ENCODE measurements around the gene TREH.

TREH gene

DNA sequence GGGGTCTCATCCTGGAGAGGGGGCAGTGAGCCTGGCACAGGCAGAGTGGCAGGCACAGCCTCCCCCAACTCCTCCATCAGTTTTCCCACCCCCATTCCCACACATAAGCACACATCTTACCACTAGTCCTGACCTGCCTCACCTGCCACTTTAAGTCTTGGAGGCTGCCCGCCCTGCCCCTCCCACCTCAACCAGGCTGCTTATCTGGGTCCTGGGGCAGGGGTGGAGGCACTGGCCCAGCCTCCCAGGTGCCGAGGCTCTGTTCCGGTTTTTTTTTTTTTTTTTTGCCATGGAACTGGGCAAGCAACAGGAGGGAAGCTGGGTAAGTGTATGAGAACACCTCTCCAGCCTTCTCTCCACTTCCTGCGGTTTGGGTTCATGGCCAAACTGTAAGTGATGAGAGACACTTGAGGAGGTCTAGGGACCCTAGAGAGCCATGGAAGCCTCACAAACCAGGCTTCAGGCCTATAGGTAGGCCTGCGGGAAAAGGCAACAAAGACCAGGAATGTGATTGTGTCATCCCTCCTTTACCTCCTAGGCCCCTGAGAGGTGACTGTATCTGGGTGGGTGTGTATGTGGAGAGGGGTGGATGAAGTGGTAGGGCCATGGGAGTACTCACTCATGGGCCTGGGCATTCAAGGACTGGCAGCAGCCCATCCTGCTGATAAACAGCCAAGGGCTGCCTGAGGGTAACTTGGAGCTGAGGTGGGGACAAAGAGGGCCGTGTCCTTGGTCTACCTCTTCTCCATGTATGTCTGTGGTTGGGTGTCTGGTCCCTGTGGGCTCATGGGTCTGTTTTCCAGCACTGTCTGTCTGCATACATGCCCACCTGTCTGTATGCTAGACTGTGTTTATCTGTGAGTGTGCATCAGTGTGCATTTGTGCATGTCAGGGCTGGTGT, 49.4 kb downstream of the TREH start:
- DNase-seq (ENCODE audit: low spot score) = no peak

DNA sequence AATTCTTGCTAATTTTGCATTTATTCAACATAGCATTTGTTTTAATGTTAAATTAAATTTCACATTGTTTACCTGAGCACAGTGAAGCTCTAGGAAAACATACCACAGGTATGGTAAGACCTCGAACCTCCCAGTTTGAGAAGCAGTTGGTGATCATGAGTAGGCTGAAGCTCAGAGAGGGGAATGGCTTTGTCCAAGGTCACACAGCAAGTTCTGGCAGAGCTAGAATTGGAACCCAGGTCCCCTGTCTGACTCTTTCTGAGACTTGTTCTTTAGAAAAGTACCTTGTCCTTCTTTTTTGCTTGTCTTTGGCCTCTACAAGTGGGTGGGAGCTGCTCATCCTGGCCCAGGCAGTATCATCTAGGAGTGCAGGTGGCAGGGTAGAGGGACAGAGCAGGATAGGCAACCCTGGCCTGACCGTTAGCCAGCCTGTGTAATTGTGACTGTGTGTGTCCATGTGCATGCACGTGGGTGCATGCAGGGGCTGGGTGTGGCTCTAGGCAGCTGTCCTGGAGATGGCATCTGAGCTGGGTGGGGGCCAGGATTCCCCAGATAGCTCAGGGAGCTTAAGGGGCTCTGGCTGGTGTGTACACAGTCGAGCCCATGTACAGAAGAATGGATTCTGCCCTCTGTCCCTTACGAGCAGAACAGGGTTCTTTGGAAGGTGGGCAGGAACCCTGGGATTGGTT, 50.4 kb downstream of the TREH start:
- DNase-seq (ENCODE audit: low spot score) = no peak

DNA sequence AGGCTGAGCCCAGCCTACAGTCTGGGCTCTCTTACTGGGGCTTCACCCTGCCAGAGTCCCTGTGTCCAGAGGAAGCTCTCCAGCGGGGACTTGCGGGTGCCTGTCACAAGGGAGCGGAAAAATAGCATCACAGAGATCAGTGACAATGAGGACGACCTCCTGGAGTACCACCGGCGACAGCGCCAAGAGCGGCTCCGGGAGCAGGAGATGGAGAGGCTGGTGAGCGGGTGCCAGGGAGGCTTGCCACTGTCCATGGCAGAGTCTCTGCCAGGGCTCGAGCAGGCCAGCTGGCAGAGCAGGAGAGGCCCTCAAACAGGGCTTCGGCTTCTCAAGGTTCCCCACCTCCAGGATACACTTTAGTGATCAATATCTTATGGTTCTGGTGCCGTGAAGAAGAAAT, 51.0 kb downstream of the TREH start:
- no peak for DNase-seq (ENCODE audit: low spot score)

DNA sequence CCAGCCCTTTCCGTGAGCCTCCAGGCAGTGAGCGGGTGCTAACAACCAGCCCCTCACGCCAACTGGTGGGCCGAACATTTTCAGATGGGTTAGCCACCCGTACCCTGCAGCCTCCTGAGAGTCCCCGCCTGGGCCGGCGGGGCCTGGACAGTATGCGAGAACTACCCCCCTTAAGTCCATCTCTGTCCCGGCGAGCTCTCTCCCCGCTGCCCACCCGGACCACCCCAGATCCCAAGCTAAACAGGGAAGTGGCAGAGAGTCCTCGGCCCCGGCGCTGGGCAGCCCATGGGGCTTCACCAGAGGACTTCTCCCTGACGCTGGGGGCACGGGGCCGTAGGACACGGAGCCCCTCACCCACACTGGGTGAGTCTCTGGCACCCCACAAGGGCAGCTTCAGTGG, 51.4 kb downstream of the TREH start:
- no peak for DNase-seq (ENCODE audit: low spot score)

DNA sequence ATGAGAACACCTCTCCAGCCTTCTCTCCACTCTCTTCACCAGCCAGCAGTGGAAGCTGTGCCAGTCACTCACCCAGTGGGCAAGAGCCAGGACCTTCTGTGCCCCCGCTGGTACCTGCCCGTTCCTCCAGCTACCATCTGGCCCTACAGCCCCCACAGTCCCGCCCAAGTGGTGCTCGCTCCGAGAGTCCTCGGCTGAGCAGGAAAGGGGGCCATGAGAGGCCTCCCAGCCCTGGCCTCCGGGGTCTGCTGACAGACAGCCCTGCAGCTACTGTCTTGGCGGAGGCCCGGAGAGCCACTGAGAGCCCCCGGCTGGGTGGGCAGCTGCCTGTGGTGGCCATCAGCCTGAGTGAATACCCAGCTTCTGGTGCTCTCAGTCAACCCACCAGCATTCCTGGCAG, 51.9 kb downstream of the TREH start:
- DNase-seq (ENCODE audit: low spot score) = no peak

DNA sequence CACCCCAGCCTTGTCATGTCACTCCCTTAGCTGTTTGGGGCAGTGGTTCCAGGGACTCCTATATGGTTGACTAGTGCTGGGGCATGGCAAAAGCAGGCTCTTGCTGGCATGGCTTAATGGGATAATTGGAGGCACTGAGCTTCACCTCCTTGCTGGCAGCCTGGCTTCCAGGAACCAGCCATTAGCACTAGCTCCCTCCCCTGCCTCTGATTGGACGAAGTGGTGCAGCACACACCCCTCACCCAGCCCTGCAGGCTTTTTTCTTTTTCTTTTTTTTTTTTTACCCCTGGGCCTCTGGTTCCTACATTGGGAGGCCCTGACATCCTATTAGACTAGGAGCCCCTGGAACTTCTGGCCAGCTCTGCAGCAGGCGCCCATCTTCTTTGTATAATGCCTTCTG, 53.5 kb downstream of the TREH start:
- no peak for DNase-seq (ENCODE audit: low spot score)

DNA sequence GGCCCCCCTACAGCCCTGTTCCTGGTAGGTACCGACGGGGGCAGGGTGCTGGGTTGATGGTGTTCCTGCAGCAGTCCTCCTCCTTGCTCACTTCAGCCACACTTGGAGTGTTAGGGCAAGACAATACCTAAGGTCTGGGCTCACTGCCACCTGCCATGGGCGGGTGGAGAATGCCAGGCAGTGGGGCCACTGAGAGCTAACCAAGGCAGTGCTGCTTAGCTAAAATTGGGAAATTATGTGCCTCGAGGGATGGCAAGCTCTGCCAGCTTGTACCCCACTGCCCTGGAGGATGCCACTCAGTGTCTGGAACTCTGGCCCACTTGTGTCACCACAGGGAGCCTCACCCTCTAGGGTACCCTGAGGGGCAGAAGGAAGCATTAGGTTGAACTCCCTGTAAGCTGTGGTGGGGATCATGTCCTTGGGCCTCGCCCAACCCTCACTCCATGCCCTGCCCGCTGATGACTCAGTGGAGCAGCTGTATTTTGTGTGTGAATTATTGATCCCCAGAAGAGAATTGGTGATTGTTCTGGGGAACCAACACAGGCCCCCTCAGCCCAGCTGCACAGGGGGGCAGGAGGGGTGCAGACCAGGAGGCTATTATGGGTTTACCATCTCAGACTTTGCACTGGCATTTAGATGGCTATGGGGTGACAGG, 54.3 kb downstream of the TREH start:
- DNase-seq (ENCODE audit: low spot score) = no peak

DNA sequence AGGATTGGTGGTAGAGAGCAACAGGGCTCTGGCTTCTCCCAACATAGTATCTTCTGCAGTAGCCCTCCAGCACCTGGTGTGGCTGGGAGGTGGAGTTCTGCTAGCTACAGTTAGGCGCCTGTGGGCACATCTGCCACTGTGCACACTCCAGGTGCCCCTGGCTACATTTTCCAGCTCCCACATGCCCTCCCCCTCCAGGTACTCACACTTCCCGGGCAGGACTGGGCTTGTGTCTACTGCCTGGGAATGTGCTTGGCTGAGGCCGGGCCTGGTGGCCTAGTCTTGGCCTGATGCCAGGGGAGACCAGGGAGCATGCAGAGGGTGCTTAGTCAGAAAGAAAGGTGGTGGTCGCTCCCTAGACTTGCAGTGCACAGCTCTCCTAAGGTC, 56.2 kb downstream of the TREH start:
- no peak for DNase-seq (ENCODE audit: low spot score)

DNA sequence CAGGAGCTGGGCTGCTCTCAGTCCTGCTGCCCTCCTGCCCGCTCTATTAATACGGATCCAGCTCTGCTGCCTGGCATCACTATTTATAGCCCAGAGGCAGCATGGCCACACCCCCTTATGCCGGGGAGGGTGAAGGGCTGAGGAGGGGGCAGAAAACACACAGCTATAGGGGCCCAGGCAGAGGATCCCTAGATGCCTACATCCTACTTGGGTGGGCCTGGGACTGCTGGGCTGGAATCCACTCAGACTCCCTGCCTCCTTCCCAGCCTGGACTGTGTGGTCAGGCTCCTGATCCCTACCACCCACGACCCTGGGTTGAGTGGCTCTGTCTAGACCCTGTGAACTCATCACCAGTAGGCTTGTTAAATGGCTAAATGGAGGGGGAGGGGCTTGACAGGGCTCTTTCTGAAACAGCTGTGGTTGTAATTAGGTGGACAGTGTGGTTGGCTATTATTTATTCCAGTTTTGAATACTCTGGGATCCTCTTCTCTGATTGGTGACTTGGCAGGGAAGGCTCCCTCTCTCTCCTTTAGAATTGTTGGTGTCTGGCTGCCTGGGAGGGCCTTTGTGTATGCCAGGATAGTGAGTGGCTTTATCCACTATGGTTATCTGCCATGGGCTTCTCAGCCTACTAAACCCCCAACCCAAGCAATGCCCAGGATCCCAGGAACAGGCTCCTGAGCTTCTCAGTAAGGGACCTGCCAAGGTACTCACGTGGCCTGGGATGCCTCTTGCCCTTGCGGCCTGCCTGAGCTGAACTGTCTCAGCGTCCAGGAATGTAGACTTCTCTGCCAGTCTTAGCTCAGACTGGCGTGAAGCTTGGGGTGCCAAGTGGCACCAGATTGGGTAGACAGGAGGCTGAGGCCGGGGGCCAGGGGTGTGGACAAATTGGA, 56.8 kb downstream of the TREH start:
- no peak for DNase-seq (ENCODE audit: low spot score)

DNA sequence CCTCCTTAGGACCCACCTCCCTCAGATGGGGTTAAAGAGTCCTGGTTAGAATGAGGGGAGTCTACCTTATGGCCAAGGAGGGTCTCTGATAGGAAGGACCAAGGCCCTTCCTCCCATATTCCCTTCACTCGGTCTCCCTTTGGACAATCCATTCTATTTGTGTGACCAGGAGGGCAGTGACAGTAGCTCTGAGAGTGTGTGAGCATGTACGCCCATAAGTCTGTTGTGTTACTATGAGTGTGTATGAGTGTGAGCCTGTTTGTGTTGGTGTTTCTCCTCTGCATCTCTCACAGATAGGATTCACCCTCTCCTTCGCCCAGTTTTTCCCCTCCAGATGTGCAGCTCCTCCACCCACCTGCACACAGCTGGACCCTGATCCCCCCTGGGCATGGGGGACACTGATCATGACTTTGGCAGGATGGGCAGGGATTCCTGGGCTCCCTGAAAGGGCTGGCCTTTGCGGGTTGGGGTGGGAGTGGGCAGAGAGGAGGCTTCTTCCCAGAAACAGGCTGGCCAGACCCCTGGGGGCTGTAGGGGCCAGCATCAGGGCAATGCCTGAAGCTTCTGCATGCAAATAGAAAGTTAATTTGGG, 57.6 kb downstream of the TREH start:
- DNase-seq (ENCODE audit: low spot score) = no peak

DNA sequence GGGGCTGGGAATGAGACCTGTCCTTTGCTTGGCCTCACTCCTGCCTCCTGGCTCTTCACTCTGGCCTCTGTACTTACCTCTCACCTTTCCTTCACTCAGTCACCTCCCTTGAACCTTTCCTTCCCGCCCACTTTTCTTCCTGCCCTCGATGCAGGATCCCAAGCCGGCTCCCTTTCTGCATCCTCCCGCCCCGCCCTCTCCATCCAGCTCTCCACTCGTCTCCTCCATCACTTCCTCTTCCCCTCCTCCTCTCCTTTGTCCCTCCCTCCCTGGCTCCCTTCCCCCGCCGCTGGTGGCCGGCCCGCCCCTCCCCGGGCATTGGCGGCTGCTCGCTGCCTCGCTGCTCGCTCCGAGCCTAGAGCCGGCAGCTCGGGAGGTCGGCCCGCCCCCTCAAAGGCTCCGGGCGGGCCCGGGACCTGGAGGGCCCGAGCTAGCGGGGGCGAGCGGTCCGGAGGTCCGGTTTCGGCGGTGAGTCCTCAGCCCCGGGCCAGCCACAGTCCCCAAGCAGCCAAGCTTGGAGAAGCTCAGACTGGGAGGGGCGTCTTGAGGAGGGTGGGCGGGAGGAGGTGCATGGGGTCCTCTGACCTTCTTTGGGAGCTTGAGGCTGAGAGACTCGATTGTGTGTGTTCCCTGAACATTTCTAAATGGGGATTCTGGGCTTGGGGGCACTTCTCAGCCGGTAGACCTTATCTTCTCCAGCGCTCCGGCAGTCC, 58.2 kb downstream of the TREH start:
- peak; percentile 92 for DNase-seq (ENCODE audit: low spot score)

DNA sequence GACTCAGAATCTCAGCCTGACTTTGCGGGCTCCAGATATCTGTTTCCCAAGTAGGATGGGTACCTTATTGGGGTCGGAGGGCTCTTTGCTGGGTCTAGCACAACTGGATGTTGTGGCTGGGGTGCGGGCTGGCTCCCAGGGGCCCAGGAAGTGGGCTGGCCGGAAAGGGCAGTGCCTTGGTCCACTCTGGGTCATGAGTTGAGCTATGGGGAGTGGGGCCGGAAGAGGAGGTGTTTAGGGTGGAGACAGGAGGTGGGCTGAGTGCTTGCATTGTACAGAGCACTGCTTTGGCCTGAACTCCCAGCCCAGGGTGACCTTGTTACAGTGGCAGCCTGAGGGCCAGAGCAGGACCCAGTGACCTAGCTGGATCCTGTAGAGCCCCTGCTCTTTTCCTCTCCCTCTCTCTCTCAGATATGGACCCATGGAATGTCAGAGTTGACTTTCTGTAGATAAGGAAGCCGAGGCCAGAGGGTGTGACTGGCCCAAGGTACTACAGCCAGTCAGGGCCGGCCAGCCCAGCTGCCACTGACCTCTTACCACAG, 58.9 kb downstream of the TREH start:
- DNase-seq (ENCODE audit: low spot score) = no peak

DNA sequence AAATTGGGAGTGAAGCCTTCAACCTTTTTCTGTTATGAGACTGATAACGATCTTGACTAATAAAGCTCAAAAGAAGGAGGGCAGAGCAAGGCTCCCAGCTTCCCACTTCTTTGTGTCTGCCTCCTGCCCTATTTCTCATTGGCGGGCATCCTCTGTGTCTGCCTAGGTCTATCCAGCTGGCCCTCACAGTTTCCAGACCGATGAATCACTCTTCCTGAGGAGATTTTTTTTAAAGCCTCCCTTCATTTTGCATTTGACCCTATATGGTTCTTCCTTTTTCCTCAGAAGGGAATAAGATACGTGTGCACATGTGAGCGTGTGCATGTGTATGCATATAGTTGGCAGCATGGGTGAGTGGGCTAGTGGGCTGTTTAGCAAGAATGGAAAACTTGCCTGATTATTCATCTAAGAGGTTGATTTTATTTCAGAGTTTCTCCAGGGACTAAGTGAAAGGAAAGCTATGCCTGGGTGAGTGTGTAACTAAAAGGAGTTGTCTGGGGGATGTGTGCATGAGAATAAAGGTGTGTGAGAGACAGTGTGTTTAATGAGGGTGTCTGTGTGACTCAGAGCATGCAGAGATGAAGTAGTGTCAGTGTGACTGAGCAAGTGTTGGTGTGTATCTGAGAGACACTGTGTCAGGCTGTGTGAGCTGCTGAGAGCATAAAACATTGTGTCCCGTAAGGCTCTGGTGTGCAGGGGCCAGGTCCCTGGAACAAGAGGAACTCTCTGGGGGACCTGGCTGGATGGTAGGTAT, 59.8 kb downstream of the TREH start:
- DNase-seq (ENCODE audit: low spot score) = no peak

DNA sequence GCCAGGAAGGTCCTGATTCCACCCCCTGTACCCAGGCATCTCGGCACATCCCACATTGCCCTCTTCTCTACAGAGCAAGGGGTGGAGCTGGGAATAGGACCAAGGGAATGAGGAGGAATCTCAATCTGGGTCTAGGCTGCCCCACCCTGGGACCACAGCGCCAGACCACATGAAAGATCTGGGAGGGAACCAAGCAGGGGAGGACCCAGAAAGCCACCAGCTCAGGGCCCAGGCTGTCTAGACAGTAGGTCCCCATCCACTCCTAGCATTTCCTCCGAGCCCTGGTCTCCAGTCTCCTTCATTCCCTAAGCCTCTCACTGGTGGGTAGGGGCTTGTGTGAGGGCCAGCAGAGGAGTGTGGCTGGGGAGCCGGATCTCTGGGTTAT, 60.5 kb downstream of the TREH start:
- no peak for DNase-seq (ENCODE audit: low spot score)

DNA sequence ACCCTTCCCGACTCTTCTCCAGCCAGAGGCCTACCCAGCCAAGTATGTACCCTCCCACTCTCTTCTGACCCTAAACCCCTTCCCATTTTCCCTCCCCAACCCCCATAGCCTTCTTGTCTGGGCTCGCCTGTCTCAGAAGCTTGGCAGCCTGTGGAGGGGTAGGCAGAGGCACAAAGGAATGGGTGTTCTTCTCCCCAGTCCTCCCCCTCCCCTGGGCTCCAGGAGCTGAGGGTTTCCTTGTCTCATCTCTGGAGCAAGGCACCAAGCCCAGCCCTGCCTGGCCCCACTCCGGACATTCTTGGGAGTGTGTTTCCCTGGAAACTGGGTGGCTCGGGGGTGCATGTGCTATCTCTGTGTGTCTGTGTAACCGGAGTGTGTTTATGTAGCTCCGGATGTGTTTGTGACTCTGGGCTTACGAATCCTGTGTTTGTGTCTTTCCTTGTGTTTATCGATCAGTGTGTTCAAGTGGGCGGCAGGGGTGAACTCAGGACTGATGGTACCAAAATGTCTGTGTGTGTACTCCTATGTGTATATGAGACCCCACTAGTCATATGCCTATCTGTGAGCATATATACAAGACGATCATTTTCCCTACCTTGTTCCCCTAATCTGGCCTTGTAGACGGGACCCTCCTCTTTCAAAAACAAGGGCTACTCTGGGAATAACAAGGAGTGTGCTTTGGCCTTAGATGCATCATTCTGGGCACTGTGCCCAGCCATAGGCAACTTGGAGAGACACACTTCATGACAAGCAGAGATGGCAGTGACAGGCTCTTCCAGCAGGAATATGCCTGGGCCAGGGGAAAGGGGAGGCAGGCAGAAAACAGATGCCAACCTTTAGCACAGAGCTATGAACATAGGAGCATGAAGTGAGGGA, 61.1 kb downstream of the TREH start:
- peak; percentile 82 for DNase-seq (ENCODE audit: low spot score)

DNA sequence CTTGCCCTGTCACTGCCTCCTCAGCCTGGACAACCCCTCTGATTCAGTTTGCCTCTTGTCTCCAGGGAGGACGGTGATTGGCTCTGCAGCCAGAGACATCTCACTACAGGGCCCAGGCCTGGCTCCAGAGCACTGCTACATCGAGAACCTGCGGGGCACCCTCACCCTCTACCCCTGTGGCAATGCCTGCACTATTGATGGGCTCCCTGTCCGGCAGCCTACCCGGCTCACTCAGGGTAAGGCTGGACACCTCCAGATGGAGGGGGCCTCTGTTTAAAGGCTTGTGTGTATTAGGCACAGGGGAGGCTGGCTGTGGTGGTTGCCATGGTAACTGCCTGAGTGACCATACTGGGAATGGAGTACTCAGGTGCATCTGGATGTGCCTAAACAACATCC, 63.5 kb downstream of the TREH start:
- DNase-seq (ENCODE audit: low spot score) = no peak

DNA sequence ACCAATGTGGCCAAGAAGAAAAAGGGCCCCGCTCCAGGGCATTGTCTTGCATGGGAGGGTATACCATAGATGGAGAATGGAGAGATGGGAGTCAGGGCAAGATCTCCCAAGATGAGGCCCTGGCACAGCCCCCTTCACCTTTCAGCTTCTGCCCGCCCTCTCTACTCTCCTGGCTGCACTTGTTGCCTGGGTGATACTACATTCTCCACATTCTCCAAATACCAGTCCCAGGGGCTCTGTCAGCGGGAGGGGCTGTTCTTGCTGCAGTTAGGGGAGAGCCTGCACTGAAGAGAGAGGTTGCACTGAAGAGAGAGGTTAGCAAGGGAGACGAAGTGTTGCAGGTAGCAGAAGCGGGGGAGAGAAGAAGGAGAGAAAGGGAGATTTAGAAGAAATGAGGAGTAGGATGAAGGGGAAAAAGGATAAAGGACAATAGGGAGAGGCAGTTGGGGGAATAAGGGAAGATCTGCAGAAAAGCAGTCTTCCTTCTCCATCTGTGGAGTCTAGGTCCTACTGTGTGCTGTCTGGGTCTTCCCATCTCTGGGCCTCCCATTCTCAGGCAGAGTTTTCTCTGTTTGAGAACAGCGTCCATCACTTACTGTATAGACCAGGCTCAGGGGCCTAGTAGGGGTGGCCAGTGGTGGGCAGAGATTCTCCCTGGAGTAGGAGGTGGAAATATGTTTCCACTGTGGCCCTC, 64.0 kb downstream of the TREH start:
- peak; percentile 83 for DNase-seq (ENCODE audit: low spot score)

DNA sequence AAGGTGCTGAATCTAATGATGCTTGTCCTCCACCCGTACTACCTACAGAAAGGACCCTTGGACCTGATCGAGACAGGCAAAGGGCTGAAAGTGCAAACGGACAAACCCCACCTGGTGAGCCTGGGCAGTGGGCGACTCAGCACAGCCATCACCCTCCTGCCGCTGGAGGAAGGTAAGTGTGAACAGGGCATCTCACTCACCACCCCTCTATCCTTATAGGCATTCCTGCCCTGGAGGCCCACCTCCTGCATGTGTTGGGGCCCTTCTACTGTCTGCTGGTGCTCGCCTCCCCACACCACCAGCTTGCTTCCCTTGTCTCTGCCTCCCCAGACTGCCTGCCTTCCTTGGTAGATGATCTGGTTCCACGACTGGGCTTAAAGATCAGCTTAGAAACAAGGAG, 64.9 kb downstream of the TREH start:
- no peak for DNase-seq (ENCODE audit: low spot score)
